Kidney (tissue), 14 donors: ENCODE results near the gene GRAP2. TPM values are rescaled to one million over a fixed set of nuclear protein-coding genes. Genes with fewer than 3 reads are reported as not detected.

Experiments used
- DNase-seq, 5 donors: peaks; one replicate each; pipeline ENCODE4 v3.0.0-alpha.2; 2013 to 2020
- FAIRE-seq: peaks from 2 replicates; lab custom pipeline; 2012; peaks lifted over from hg19 to GRCh38; lab: Jason Lieb, UNC
- H3K27ac ChIP-seq, 2 donors: one replicate each; pipeline ENCODE4 v1.7.0; 2013; ENCODE audit warnings: low read depth in 2 of 2, low read length in 2 of 2, inconsistent platforms in 1 of 2
- H3K27me3 ChIP-seq: one replicate; pipeline ENCODE4 v1.7.1; 2013; ENCODE audit warnings: low read length, inconsistent platforms; ENCODE audit not compliant: control insufficient read depth, insufficient read depth
- H3K36me3 ChIP-seq, 3 donors: one replicate each; pipeline versions ENCODE4 v1.7.0 to v1.7.1; 2013; ENCODE audit warnings: low read length in 3 of 3, control low read depth in 1 of 3, inconsistent platforms in 1 of 3; ENCODE audit not compliant: insufficient read depth in 3 of 3, control insufficient read depth in 2 of 3
- H3K4me1 ChIP-seq, 3 donors: one replicate each; pipeline versions ENCODE4 v1.7.0 to v1.7.1; 2013; ENCODE audit warnings: low read length in 3 of 3, inconsistent platforms in 1 of 3, low read depth in 1 of 3; ENCODE audit not compliant: control insufficient read depth in 2 of 3, insufficient read depth in 2 of 3
- H3K4me3 ChIP-seq, 3 donors: one replicate each; pipeline versions ENCODE4 v1.7.0 to v1.8.1; 2013; ENCODE audit warnings: low read length in 3 of 3, control low read depth in 1 of 3, inconsistent platforms in 1 of 3
- H3K9ac ChIP-seq, 3 donors: one replicate each; pipeline versions ENCODE4 v1.7.0 to v1.7.1; 2013; ENCODE audit warnings: low read length in 3 of 3, control low read depth in 1 of 3, inconsistent platforms in 1 of 3
- H3K9me3 ChIP-seq, 3 donors: one replicate each; pipeline versions ENCODE4 v1.7.0 to v1.7.1; 2013; ENCODE audit warnings: low read length in 3 of 3, control low read depth in 1 of 3, inconsistent platforms in 1 of 3; ENCODE audit not compliant: control insufficient read depth in 2 of 3, insufficient read depth in 1 of 3
- CTCF ChIP-seq: IDR thresholded peaks from 3 replicates; pipeline ENCODE4 v1.5.1; 2012; ENCODE audit warnings: mild to moderate bottlenecking, moderate library complexity, borderline replicate concordance; ENCODE audit not compliant: insufficient read depth; ENCODE audit errors: extremely low read depth
- intact Hi-C: fragments of 100-400 bp; cut with DNase I; formaldehyde crosslinking; loops from one replicate; pipeline ENCODE4 v1.11.1; 2022
- polyA plus RNA-seq: library from polyadenylated mRNA; stranded (reverse); fragments of 350-450 nt; fragmentation: Illumina TruSeq; extraction: RNeasy Lipid Tissue Mini Kit (QIAGEN cat#74804); gene quantifications from one replicate; pipeline ENCODE4 v1.2.3, GENCODE V29; 2014; ENCODE audit warnings: low read depth, low replicate concordance; ENCODE audit not compliant: insufficient read depth
- total RNA-seq: library from RNA; stranded (reverse); fragmentation: NEBNext Ultra II Directional; extraction: Animal tissue kit (Norgen Biotek cat#: 25700); gene quantifications from one replicate; pipeline ENCODE4 v1.2.1, GENCODE V29; 2021
- donor health status: control.
- donor health status: control.
- donor health status: control.
- donor health status: control.
- donor health status: control.
- donor health status: DM: yes; HTN: yes; CAD: no.
- donor health status: Normal renal cell carcinoma (clear cell type).

GRAP2 gene
- total and polyA plus RNA-seq, 2 donors from 2014 or later: 0.73 to 9.7 TPM

GRCh38 chr22:39999144-39999757, 98.4 kb downstream of the GRAP2 start:
- FAIRE-seq (no peak), DNase-seq (peak in 1 of 5 donors; percentile 47)
- no peak for TF ChIP-seq CTCF
- H3K4me3 ChIP-seq: no peak overlapping the region
- H3K27me3 ChIP-seq: peaks cover 1% of the 10 kb centered on the region
- H3K4me1 ChIP-seq: peaks cover 0 to 27% (median 12%) of the 10 kb centered on the region in 3 donors
- no peaks in the 10 kb centered on the region for H3K9me3 ChIP-seq
- H3K27ac ChIP-seq: peak overlapping the region in 1 of 2 donors; percentile 10
- H3K9ac ChIP-seq: no peak overlapping the region
- intact Hi-C loops: no loop called here
- no peaks in the 10 kb centered on the region for H3K36me3 ChIP-seq

- FAIRE-seq (no peak), DNase-seq (peak in 1 of 5 donors; percentile 7)
- no peak overlapping the region for H3K9ac ChIP-seq
- no peak overlapping the region for H3K27ac ChIP-seq
- no peak overlapping the region for H3K4me3 ChIP-seq
- H3K4me1 ChIP-seq: peaks cover 0 to 31% (median 12%) of the 10 kb centered on the region in 3 donors
- H3K36me3 ChIP-seq: no peaks in the 10 kb centered on the region
- intact Hi-C loops: no loop called here
- no peak for TF ChIP-seq CTCF
- no peaks in the 10 kb centered on the region for H3K9me3 ChIP-seq
- no peaks in the 10 kb centered on the region for H3K27me3 ChIP-seq
Measured at GRCh38 chr22:40000171-40000570, 99.3 kb downstream of the GRAP2 start.

GRCh38 chr22:40001106-40001505, 100.2 kb downstream of the GRAP2 start:
- H3K9ac ChIP-seq: no peak overlapping the region
- H3K9me3 ChIP-seq: no peaks in the 10 kb centered on the region
- DNase-seq (no peak), FAIRE-seq (no peak)
- no peaks in the 10 kb centered on the region for H3K36me3 ChIP-seq
- no peak overlapping the region for H3K4me3 ChIP-seq
- intact Hi-C loops: no loop called here
- H3K27me3 ChIP-seq: no peaks in the 10 kb centered on the region
- H3K4me1 ChIP-seq: peaks cover 0 to 29% (median 12%) of the 10 kb centered on the region in 3 donors
- no peak overlapping the region for H3K27ac ChIP-seq
- no peak for TF ChIP-seq CTCF
